Astrocyte (in vitro differentiated cells and primary cell): ENCODE measurements around the gene TTC34.

Source experiments
- CTCF ChIP-seq: IDR thresholded peaks from 2 replicates; pipeline ENCODE4 v1.5.1; 2011; ENCODE audit warnings: low read depth, mild to moderate bottlenecking, inconsistent platforms, low read length, moderate library complexity; ENCODE audit not compliant: insufficient read depth
- EZH2 ChIP-seq: IDR thresholded peaks from 2 replicates; pipeline ENCODE4 v1.6.1; 2012; ENCODE audit warnings: mild to moderate bottlenecking, low read length, inconsistent platforms; ENCODE audit not compliant: insufficient read depth

DNA sequence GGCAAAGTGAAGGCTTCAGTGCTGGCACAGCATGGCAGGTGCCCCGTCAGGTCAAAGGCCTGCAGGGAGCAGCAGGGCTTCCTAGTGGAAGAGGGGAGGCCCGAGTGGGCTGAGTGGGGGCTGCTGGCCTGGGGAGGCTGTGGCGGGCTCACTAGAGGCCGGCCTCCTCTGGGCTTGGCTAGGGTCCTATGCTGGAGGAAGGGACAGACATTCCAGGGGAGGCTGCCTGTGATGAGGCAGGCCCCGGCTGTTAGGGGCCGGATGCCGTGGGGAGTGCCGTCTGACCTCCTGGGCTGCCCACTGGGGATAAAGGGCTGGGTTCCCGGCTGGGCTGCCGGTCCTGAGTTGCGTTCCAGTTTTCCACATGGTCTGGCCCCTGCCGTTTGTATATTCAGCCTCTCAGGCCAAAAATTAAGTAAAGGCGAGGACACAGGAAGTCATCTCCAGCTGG lies 193.8 kb downstream of the TTC34 start:
- no peak for TF ChIP-seq CTCF
- TF ChIP-seq EZH2 = no peak
